ENCODE data around the gene TSPYL4.

TSPYL4 gene

GRCh38 chr6:116268589-116269293 is 14.9 kb upstream of the TSPYL4 start:
- no peak for DNase-seq

GRCh38 chr6:116267836-116268588 is 14.1 kb upstream of the TSPYL4 start:
- no peak for DNase-seq

GRCh38 chr6:116266803-116267202 is 12.9 kb upstream of the TSPYL4 start:
- DNase-seq: no peak

GRCh38 chr6:116265041-116265829 is 11.4 kb upstream of the TSPYL4 start:
- no peak for DNase-seq

GRCh38 chr6:116263353-116263752 is 9.5 kb upstream of the TSPYL4 start:
- DNase-seq: no peak

GRCh38 chr6:116258520-116258919 is 4.6 kb upstream of the TSPYL4 start:
- DNase-seq: no peak

GRCh38 chr6:116256694-116257093 is 2.8 kb upstream of the TSPYL4 start:
- DNase-seq: no peak

GRCh38 chr6:116255246-116255800 is 1.4 kb upstream of the TSPYL4 start:
- DNase-seq: no peak

- DNase-seq: no peak
Observed at GRCh38 chr6:116254297-116255056, 602 bp upstream of the TSPYL4 start.

- no peak for DNase-seq
Observed at GRCh38 chr6:116253188-116253504, 729 bp downstream of the TSPYL4 start.

GRCh38 chr6:116251568-116252384 is 2.1 kb downstream of the TSPYL4 start:
- DNase-seq: no peak

- DNase-seq: no peak
Observed at GRCh38 chr6:116248577-116248976, 5.3 kb downstream of the TSPYL4 start.

- DNase-seq: no peak
Observed at GRCh38 chr6:116247285-116247684, 6.6 kb downstream of the TSPYL4 start.

GRCh38 chr6:116246089-116246488 is 7.8 kb downstream of the TSPYL4 start:
- no peak for DNase-seq

- DNase-seq: no peak
Observed at GRCh38 chr6:116244284-116244683, 9.6 kb downstream of the TSPYL4 start.

GRCh38 chr6:116239856-116240255 is 14.0 kb downstream of the TSPYL4 start:
- DNase-seq: no peak

- no peak for DNase-seq
Observed at GRCh38 chr6:116239256-116239655, 14.6 kb downstream of the TSPYL4 start.

GRCh38 chr6:116238083-116238482 is 15.8 kb downstream of the TSPYL4 start:
- no peak for DNase-seq

- no peak for DNase-seq
Observed at GRCh38 chr6:116234689-116235088, 19.2 kb downstream of the TSPYL4 start.

- no peak for DNase-seq
Observed at GRCh38 chr6:116229287-116229913, 24.5 kb downstream of the TSPYL4 start.

- DNase-seq: no peak
Observed at GRCh38 chr6:116223355-116223754, 30.5 kb downstream of the TSPYL4 start.
